Endometrial microvascular endothelial cells (primary cell): Measurements from ENCODE around the gene KLF4. TPM values are rescaled to one million over a fixed set of nuclear protein-coding genes. Genes with fewer than 3 reads are reported as not detected.

Experiments
- in situ Hi-C: cut with HindIII; loops from 2 replicates; pipeline ENCODE4 v1.10.0; 2017; ENCODE audit warnings: low sequenced_read_pairs, low pct_unique_long_range_greater_than_20kb; ENCODE audit errors: inconsistent ontology term
- total RNA-seq: library from RNA; depleted of rRNA; stranded (reverse); fragments of >200 nt; gene quantifications from one replicate; pipeline ENCODE4 v1.2.3, GENCODE V29; 2015; ENCODE audit errors: inconsistent ontology term

Gene KLF4
- total RNA-seq, 1 donor from 2014 or later = 0.28 TPM

DNA sequence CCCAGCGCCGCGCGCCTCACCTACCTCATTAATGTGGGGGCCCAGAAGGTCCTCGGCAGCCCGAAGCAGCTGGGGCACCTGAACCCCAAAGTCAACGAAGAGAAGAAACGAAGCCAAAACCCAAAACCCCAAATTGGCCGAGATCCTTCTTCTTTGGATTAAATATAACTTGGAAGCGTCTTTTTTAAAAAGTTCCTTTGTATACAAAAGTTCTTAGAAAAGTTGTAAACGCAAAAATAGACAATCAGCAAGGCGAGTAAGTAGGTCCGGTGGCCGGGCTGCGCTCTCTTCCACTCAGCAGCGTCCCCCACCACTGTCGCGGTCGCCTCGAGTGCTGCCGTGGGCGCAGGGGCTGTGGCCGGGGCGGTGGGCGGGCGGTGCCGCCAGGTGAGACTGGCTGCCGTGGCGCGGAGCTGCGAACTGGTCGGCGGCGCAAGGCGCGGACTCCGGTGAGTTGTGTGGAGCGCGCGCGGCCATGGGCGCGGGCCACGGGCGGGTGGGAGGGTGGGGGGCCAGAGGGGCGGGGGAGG lies 360 bp downstream of the KLF4 start:
- in situ Hi-C loops = no loop called here

DNA sequence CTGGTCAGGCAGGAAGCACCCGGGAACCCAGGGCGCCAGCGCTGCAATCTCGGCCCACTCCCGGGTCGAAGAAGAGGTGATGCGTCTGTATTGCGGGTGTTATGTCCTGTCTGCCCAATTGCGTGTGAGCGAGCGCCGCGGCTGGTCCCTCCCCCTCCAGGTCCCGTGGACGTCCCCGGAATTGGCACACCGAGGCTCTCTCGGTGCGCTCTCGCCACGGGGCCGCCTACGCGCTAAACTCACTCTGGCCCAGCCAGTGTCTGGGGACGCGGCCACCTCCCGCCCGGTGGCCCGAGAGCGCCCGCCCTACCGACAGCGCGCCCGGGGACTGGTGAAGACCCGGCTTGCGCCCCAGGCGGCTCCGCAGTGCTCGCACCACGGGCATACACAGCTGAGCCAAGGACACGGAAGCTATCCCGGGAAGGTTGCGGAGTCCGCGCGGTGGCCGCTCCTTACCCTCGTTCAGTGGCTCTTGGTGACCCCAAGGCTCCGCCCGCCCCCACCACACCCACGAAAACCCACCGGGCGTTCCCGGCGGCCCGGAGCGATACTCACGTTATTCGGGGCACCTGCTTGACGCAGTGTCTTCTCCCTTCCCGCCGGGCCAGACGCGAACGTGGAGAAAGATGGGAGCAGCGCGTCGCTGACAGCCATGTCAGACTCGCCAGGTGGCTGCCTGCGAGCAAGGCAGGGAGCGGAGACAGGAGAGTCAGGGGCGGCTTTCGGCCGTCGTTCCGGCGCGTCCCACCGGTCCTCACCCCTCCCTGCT lies 1.0 kb downstream of the KLF4 start:
- in situ Hi-C loops = no loop called here

DNA sequence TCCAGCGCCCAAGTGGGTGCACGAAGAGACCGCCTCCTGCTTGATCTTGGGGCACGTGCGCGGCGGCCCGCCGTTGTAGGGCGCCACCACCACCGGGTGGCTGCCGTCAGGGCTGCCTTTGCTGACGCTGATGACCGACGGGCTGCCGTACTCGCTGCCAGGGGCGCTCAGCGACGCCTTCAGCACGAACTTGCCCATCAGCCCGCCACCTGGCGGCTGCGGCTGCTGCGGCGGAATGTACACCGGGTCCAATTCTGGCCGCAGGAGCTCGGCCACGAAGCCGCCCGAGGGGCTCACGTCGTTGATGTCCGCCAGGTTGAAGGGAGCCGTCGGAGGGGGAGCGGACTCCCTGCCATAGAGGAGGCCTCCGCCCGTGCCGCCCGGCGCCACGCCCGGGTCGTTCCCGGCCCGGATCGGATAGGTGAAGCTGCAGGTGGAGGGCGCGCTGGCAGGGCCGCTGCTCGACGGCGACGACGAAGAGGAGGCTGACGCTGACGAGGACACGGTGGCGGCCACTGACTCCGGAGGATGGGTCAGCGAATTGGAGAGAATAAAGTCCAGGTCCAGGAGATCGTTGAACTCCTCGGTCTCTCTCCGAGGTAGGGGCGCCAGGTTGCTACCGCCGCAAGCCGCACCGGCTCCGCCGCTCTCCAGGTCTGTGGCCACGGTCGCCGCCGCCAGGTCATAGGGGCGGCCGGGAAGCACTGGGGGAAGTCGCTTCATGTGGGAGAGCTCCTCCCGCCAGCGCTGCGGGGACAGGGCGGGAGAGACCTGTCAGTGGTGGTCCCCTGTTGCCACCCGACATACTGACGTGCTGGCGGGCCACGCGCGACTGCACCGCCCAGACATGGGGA lies 1.8 kb downstream of the KLF4 start:
- in situ Hi-C loops = no loop called here

DNA sequence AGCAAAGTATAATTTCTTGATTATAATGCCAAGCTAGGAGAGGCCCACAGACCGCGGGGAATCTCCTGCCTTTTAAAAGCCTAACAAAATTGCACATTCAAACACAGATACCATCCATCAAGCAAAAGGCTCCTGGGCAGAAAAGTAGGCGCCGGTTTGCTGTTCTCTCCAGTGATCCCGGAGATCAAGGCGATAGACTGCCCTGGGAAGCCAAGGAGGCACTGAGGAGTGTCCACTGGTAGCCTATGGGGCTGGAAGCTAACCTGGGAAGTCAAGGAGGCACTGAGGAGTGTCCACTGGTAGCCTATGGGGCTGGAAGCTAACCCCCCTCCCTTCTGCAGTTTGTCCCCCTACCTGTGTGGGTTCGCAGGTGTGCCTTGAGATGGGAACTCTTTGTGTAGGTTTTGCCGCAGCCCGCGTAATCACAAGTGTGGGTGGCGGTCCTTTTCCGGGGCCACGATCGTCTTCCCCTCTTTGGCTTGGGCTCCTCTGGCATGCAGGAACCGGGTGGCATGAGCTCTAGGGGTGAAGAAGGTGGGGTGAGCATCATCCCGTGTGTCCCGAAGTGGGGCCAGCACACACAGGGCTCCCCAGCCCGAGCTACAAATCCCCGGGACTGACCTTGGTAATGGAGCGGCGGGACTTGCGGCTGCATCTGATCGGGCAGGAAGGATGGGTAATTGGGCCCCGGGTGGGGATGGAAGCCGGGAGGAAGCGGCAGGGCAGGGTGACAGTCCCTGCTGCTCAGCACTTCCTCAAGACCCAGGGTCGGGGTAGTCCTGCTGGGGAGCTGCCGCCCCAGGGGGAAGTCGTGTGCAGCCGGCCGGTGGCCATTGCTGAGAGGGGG lies 2.7 kb downstream of the KLF4 start:
- in situ Hi-C loops = no loop called here

DNA sequence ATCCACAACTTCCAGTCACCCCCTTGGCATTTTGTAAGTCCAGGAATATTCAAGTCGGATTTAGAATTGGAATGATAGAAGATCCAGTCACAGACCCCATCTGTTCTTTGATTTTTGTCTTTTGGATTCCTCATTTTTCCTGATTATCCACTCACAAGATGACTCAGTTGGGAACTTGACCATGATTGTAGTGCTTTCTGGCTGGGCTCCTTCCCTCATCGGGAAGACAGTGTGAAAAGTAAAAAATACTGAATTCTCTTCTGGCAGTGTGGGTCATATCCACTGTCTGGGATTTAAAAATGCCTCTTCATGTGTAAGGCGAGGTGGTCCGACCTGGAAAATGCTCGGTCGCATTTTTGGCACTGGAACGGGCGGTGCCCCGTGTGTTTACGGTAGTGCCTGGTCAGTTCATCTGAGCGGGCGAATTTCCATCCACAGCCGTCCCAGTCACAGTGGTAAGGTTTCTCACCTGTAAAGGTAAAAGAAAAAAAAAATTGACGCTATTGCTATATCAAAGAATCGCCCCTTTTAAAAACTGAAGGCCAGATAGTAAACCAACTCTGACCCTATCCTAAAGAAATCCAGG lies 4.0 kb downstream of the KLF4 start:
- in situ Hi-C loops = no loop called here

DNA sequence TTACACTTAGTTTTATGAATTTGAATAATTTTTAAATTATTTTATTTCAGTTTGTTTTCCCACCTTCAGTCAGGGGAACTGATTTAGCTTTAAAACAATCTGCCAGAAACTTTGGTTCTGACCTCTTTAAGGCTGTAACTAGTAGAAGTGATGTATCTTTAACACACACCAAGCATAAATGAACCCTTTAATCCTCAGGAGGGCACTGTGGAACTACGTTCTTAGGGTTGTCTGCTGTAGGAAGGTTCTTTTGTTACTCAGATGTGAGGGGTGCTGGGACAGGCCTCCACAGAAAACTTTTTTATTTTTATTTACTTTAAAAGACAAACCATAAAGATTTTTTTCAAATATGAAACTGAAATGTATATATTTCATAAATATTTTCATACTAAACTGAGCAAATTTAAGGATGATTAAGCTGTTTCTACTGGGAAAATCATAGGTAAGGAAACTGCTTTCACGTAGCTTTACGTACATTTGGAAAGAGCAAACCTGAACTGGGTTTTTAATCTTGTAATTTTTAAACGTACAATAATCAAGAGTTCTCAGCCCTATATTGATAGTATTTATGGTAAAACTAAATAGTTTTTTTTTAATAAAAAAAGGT lies 5.3 kb downstream of the KLF4 start:
- in situ Hi-C loops = no loop called here

DNA sequence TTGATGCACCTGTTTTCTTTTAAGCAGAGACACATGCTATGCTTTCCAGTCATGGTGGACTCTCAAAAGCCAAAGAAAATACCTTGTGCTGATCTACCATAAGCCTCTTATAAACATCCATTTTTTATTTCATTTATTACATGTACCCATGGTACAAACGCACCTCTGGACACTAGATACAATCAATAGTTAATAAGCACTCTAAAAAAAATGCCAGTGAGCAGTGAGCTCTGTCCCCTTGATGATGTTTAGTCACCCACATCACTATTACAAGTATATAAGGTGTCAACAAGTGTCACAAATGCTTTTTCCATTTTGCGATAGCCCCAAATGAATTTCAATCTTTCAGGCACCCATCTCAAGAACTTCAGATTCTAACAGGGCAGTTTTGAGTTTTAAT lies 5.9 kb downstream of the KLF4 start:
- in situ Hi-C loops = no loop called here

DNA sequence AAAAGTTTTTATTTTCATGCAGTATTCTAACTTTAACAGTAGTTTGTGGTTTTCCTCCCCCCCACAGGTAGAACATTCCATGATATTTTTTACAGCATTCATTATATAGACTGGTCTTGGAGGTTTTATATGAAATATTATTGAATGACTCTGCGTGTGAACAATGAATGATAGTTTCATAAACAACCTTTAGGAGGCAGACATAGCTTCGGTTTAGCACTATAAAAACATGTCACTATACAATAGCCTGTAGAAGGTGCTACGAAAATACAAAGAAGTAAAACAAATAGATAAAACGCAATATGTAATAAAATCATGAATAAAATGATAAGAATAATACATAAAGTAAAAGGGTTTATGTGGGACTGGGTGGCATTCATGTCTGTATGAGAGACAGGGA lies 8.5 kb downstream of the KLF4 start:
- in situ Hi-C loops = no loop called here

DNA sequence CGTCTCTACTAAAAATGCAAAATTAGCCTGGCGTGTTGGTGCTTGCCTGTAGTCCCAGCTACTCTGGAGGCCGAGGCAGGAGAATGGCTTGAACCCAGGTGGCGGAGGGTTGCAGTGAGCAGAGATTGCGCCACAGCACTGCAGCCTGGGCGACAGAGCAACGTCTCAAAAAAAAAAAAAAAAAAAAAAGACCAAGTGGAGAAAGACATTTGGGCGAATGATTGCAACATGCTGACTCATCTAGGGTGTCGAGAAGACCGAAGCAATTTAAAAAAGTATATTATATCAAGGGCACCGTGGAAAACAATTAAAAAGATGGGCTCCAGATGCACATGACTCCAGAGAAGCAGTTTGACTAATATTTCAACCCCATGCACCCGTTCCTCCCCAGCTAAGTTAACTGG lies 9.2 kb downstream of the KLF4 start:
- in situ Hi-C loops = no loop called here

DNA sequence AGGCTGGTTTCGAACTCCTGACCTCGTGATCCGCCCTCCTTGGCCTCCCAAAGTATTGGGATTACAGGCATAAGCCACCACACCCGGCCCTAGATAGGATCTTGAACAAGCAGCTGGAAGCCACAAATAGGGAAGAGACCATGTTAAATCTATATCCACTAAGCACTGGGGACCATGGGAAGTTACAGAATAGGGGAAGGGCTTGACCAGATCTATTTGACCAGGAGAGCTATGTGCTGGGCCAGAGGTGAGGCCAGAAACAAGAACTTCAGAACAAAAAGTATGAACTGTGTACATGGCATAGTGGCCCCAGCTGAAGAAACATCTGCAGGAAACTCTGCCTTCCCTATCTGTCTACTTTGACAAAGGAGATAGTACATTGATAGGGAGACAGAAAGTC lies 10.8 kb downstream of the KLF4 start:
- in situ Hi-C loops = no loop called here

DNA sequence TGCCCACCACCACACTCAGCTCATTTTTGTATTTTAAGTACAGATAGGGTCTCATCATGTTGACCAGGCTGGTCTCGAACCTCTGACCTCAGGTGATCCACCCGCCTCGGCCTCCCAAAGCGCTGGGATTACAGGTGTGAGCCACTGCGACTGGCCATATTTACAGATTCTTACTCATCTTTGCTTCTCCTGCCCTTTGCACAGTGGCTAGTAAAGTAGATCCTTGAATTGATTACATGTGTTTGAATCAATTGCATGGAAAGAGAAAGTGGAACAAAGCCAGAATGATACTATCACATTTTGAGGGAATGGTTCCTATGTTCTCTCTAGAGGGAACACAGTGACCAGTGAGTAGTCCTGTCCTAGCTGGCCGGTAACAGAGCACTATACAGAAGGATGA lies 15.4 kb downstream of the KLF4 start:
- in situ Hi-C loops = no loop called here

DNA sequence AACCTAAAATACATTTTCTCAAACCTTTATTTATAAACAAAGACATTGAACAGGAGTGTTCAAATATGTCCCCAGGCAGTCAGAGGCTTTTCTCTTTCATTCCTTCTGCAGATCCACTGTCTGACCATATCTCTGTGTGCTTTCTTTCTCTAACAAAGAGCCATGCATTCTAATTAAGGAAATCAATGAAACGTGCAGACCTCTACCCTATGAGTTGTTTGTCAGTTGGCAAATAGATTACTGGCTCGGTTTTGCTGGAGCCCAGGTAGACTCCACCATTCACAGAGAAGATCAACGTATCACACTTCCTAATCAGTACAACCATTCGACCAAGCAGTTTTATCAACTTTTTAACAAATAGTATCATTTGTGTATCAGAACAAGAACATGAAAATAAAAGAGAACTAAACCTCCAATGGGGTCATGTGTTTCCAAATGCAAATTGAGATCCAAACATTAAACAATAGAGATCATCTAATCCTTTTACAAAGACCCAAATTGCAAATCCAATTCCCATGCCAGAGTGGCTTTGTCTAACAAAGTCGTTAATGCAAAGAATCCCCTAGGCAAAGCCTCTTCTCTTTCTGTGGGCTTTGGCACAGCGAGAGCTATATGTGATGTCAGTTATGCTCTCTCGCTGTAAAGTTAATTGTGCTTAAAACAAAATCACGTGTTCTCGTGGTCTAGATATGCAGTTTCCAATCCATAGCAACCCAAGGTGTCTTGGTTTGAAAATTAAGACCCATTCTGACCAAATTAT lies 16.8 kb downstream of the KLF4 start:
- in situ Hi-C loops = no loop called here

DNA sequence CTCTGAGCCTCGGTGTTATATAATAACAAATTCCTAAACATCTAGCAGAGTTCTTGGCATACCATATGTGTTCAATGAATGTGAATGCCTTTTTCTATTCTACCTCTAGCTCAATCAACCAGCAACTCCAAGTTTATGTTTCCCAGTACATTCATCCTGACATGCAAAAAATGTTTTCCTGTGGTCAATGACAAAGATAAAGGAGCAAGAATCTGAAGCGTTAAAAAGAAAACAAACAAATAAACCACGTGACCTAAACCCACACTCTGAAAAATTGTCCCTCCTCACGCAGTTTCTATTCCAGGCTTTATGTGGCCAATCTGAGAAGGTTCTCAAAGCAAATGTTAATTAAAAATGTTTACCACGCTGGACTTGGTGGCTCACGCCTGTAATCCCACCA lies 18.0 kb downstream of the KLF4 start:
- in situ Hi-C loops = no loop called here

DNA sequence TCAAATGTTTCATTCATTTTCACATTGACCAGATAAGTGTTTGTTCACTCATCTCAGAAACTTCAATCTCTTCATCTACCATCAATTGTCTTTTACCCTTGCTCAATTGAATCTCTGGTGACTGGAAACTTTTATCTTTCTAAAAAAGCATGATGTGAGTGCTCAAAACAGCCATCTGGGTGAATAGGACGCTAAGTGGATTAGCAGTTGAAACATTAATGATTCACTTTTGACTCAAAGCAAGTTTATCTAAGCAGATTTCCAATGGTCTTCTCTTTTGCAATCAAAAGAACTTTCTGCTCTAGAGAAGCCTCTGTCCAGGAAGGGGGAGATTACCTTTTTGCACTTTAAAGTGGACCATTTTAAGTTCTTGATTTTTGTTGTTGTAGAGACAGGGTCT lies 22.2 kb downstream of the KLF4 start:
- in situ Hi-C loops = no loop called here

DNA sequence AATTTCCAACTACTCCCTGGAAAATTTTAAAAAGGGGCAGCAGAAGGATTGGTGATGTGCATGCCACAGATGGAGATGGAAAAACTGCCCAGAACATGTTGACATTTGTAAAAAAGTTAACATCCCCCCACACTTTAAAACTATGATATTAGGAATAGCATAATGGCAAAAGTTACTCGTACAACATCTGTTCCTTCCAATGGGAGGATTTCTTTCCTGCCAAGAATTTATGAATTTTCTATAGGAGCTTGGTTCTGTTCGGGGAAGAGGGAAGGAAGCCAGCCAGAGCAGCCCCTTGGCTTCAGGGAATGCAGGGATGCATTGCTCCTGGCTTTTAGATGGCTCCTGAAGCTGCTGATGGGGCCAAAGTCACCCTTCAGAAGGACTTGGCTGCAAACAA lies 22.7 kb downstream of the KLF4 start:
- in situ Hi-C loops = no loop called here

DNA sequence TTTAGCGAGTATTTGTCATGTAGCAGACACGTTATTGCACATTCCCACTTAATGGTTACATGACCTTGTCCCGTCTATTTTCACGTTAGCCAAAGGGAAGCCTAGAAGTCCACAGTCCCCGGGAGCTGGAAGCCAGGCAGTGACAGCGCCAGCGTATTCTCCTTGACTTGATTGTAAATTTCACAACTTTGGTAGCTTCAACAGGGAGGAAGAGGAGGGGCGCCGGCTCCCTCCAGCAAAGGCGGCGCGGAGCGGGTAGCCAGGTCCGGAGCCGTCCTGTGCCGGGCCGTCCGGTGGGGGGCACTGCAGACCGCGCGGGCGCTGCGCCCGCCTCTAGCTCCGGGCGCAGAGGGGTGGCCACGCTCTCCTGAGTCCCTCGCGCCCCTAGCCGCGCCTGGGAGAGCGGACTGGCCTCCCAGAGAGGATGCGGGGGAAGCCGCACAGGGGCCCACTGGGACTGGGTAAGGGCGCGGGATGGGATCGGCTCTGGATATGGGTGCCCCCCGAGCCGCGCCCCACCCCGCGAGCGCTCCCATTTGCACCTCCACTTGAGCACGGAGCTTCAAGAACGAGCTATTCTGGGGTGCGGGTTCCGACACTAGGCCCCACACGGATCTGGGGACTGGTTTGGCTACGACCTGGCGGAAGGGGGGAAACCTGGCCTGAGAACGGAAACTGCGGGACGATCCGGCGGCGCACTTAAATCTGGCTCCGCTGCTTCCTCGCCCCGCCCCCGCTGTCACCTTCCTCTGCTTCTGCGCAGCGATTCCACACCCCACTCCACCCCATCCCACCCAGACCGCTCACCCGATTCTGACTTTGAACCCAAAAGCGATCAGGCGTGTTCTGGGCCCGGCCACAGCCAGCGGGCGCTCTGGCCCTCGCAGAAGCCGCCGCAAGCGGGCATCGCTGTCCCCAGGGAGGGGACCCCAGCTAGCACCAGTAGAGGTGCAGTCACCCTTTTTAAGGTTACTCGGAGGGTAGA lies 23.8 kb downstream of the KLF4 start:
- in situ Hi-C loops = no loop called here

DNA sequence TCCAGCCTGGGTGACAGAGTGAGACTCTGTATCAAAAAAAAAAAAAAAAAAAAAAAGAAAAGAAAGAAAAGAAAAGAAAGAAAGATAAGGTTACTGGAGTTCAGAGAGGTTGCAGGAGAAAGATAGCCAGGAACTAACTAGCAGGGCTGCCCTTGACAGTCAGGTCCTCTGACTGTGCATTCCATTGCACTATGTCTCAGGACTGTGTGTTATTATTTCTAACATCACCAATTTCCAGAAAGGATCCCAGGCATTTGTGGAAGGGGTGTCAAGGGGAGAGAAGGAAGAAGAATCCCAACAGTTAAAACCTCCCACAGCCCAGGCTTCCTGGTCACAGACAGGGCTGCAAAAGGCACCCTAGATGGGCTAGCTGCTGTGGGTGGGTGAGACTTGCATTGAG lies 25.1 kb downstream of the KLF4 start:
- in situ Hi-C loops = no loop called here
